GDM1 (cell line): ENCODE results near the gene KIAA0753.
"Not testable (repeated sequence)": the region's sequence is repeated elsewhere in the genome, so short reads cannot be mapped to it uniquely, and the experiment has no call there.

ENCODE experiments used
- DNase-seq: peaks from one replicate; lab custom pipeline; 2025; lab: John Stamatoyannopoulos, UW

The KIAA0753 gene

DNA sequence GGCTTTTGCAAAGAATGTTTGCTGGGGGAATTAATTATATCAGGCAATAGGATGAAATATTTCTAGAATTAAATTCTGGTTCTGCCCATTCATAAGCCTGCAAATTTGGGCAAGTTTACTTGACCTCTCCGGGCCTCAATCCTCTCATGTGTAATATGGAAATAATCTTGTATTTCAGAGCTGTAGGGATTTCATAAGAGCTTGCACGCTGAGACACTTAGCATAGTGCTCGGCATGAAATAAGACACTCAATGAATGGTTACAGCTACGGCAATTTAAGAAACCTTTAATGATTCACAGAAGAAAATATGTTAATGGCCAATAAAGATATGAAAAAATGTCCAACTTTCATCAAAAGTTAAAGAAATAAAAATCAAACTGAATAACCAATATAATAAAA is 43.6 kb downstream of the KIAA0753 start:
- DNase-seq: no peak

DNA sequence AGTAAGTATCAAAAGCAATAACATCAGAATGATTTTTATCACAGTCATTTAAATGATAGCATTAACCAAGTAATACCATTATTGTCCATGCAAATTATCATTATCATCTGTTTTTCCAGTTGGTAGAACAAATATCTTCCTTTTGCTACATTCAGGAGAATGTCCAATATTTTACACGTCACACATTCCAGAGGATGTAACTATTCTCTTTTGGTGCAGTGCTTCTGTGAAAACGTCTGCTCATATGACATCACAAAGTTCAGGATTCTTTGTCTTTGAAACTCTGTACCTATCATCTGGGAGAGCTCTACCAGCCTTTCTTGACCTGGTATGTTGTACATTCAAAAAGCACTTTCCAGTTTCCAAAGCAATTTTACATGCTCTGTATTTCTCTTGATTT is 44.0 kb downstream of the KIAA0753 start:
- DNase-seq: no peak

DNA sequence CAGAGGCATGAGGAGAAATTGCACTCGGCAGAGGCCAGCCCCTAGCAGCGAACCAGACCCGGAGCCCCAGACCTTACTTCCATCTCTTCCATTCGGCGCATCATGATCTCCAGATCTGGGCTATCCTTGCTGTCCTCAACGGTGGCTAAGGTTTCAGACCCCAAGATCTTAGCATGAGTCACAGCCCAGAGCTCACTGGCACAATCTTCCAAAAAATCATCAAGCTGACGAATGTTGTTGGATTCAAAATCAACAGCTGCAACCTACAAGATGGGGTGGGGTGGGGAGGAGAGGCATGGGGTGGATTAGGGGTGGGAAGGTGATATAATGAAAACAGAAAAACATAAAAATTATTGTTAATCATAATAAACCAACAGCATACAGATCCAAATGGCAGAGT is 44.4 kb downstream of the KIAA0753 start:
- DNase-seq: no peak

DNA sequence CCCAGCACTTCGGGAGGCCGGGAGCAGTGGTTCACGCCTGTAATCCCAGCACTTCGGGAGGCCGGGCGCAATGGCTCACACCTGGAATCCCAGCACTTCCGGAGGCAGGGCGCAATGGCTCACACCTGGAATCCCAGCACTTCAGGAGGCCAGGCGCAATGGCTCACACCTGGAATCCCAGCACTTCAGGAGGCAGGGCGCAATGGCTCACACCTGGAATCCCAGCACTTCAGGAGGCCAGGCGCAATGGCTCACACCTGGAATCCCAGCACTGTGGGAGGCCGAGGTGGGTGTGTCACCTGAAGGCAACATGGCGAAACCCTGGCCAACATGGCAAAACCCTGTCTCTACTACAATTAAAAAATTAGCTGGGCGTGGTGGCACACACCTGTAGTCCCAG is 47.1 kb downstream of the KIAA0753 start:
- DNase-seq: not testable (repeated sequence)

- DNase-seq: no peak
Measured at GRCh38 chr17:6592173-6592572, 48.3 kb downstream of the KIAA0753 start.

DNA sequence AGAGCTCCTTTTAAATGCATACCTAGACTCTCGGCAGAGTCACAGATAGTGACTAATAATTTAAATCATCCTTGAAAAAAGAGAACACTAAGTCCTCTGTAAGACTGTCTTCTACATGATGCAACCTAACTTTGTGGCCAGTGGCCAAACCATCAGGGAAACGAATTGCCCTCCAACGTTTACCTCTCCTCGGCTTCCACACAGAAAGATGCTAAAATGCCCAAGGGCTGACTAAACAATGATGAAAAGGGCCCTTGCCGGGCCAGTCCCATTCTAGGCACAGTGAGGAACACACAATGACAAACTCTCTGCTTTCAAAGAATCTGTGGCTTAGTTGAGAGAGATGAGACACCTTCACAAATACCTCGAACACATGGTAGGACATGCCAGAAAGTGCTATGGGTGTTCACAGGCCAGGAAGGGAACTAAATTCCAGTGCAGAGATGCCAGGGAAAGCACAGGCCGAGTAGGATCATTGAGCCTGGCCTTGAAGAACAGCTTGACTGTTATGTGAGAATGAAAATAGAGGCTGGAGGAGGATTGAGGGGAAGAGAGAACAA is 48.8 kb downstream of the KIAA0753 start:
- no peak for DNase-seq

DNA sequence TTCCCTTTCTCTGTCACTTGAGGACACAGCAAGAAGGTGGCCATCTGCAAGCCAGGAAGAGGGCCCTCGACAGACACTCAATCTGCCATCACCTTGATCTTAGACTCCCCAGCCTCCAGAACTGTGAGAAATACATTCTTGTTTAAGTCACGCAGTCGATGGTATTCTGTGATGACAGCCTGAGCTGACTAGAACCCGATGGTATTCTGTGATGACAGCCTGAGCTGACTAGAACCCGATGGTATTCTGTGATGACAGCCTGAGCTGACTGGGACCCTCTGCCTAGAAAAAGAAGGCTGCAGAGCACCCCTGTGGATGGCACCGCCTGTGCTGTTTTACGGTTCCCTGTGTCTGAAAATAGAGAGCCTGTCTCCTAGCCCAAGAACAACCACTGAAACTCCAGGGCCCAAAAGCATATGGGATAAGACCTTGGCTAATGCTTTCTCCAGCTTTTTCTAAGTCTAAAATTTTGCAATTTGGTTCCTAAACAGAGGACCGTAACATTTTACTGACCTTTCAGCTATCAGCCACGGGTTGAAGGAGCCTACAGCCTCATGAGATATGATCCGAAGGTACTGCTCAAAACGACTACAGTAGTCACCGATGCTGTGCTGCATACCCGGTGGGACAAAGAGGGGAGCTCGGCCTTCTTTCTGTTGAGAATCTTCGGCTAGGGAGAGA is 51.1 kb downstream of the KIAA0753 start:
- DNase-seq: no peak

- no peak for DNase-seq
Measured at GRCh38 chr17:6588165-6588564, 52.3 kb downstream of the KIAA0753 start.

- no peak for DNase-seq
Measured at GRCh38 chr17:6587310-6587709, 53.2 kb downstream of the KIAA0753 start.

DNA sequence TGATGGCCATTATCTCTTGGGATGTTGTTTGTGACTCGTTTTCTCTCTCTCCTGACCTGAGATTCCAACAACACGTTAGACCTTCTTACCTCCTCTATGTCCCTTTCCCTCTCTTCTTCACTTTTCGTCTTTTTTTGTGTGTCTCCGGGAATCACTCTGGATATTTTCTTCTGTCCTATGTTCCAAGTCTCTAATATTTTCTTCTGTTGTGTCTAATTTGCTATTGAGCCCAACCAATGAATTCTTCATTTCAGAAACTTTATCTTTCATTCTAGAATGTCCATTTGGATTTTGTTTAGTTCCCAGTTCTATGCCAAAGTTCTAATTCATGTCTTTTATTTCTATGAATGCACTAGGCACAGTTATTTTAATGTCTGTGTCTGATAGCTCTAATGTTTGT is 57.1 kb downstream of the KIAA0753 start:
- no peak for DNase-seq

DNA sequence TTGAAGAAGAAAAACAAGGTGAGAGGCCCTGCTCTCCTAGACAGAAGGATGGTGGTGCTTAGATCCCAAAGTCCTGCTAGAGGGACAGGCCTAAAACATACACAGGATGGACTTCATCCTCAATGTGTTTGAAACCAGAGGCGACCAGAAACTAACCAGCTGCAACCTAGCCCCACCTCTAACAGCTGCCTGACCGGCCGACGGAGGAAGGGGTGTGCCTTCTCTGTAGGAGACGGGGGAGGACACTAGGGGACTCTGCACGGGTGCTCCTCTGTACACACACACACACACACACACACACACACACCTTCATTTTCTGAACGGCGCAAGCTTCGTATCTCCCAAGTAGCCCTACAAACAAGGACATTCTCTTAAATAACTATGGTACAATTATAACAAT is 59.9 kb downstream of the KIAA0753 start:
- DNase-seq: no peak

- no peak for DNase-seq
Measured at GRCh38 chr17:6578491-6578890, 62.0 kb downstream of the KIAA0753 start.

DNA sequence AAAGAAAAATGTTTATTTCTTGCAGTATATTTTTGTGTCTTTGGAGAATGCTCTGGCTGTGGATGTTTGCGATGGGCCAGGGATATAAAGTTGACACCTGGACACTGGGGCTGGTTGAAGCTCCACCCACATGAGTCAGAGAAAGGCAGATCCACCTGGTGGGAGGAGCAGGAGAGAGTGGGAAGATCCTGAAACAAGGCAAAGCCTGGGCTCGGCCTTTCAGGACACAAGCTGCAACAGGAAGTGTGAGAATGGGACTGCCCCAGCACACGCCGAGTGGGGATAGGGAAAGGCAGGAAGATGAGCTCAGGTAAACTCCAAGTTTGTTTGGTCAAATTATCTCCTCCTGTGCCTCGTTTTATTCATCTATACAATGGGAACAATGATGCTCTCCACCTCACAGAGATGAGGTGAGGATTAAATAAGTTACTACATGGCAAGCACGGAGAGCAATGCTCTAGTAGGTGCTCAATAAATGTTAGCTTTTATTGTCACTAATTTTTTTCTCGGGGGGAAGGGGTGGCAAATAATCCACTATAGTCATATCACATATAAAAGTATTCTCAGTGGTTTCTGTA is 62.7 kb downstream of the KIAA0753 start:
- no peak for DNase-seq

- DNase-seq: no peak
Measured at GRCh38 chr17:6576038-6576785, 64.3 kb downstream of the KIAA0753 start.

- DNase-seq: no peak
Measured at GRCh38 chr17:6575596-6575988, 64.9 kb downstream of the KIAA0753 start.

GRCh38 chr17:6574687-6575595 is 65.6 kb downstream of the KIAA0753 start:
- DNase-seq: peak; percentile 69

- DNase-seq: no peak
Measured at GRCh38 chr17:6573982-6574686, 66.4 kb downstream of the KIAA0753 start.

- not testable (repeated sequence) for DNase-seq
Measured at GRCh38 chr17:6573495-6573894, 67.0 kb downstream of the KIAA0753 start.

DNA sequence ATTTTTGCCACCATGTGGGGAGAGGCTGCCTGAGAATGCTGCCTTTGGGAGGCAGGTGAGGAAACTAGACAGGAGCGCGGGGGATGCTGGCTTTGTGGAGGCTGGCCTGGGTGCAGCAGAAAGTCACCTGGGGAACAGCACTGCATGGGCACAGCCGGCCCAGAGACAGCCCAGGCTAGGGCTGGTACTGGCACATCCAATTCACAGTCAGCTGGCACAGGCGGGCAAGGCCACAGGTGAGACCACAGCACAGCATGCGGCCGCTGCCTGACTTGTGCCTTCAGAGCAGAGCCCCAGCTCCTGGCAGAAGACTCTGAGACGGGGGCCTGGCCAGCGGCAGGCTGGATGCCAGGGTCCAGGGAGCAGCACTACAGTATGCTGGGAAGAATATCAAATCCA is 67.5 kb downstream of the KIAA0753 start:
- DNase-seq: no peak

DNA sequence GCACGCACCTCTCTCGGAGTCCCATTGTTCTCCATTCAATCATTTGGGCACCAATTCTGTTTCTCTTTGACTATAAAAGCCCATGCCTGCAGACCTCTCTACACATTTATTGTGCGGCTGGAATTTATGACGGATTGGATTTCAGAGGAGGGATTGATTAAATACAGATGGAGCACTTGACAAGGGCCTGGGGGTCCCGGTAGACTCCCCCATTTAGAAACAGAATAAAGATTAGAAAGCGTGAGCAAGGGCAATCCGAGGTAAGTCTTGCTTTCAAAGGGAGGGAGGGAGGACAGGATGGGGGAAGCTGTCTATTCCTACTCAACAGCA is 69.1 kb downstream of the KIAA0753 start:
- DNase-seq: no peak

- no peak for DNase-seq
Measured at GRCh38 chr17:6570731-6571451, 69.6 kb downstream of the KIAA0753 start.
